Measurements from ENCODE around the gene HSD17B12. TPM values are rescaled to one million over a fixed set of nuclear protein-coding genes. Genes with fewer than 3 reads are reported as not detected.

HSD17B12 gene
- polyA plus RNA-seq, 4 donors = 20.5 to 89.4 (median 45.9) TPM

- Histone ChIP-seq H3K27ac (ENCODE audit: low read depth in 1 of 3, low read length in 2 of 3) (no peak overlapping the region), H3K36me3 (ENCODE audit: control insufficient read depth in 3 of 3, insufficient read depth in 2 of 3, low read depth in 1 of 3, low read length in 3 of 3) (peaks cover 0 to 4% (median 2%) of the 10 kb centered on the region in 3 donors), H3K4me3 (ENCODE audit: low read depth in 1 of 3, low read length in 3 of 3) (no peak overlapping the region), H3K9me3 (ENCODE audit: control insufficient read depth in 2 of 2, insufficient read depth in 1 of 2, low read depth in 1 of 2, low read length in 1 of 2) (no peaks in the 10 kb centered on the region), H3K27me3 (ENCODE audit: control insufficient read depth in 3 of 3, insufficient read depth in 3 of 3, low read length in 3 of 3) (no peaks in the 10 kb centered on the region), H3K4me1 (ENCODE audit: control insufficient read depth in 3 of 3, insufficient read depth in 2 of 3, low read depth in 1 of 3, low read length in 2 of 3) (no peaks in the 10 kb centered on the region)
- no peak for FAIRE-seq
- peak; percentile 13 to 35 for DNase-seq
- 59 to 74% (median 64%) methylated on average over 5 of the region's 5 CpGs for WGBS, 3 donors
These were observed 144.8 kb downstream of the HSD17B12 start for GRCh38 chr11:43825217-43825816.

- DNase-seq = peak in 1 of 2 donors; percentile 2
- WGBS, 3 donors = 63 to 69% (median 68%) methylated on average over 5 of the region's 5 CpGs
- H3K36me3 ChIP-seq (ENCODE audit: control insufficient read depth in 3 of 3, insufficient read depth in 2 of 3, low read depth in 1 of 3, low read length in 3 of 3) = peaks cover 0 to 3% (median 2%) of the 10 kb centered on the region in 3 donors
- no peak overlapping the region for H3K27ac ChIP-seq (ENCODE audit: low read depth in 1 of 3, low read length in 2 of 3)
- H3K4me1 ChIP-seq (ENCODE audit: control insufficient read depth in 3 of 3, insufficient read depth in 2 of 3, low read depth in 1 of 3, low read length in 2 of 3) = peaks cover 0 to 2% (median 0%) of the 10 kb centered on the region in 3 donors
- no peaks in the 10 kb centered on the region for H3K9me3 ChIP-seq (ENCODE audit: control insufficient read depth in 2 of 2, insufficient read depth in 1 of 2, low read depth in 1 of 2, low read length in 1 of 2)
- no peak for FAIRE-seq
- no peak overlapping the region for H3K4me3 ChIP-seq (ENCODE audit: low read depth in 1 of 3, low read length in 3 of 3)
- no peaks in the 10 kb centered on the region for H3K27me3 ChIP-seq (ENCODE audit: control insufficient read depth in 3 of 3, insufficient read depth in 3 of 3, low read length in 3 of 3)
These were observed 150.4 kb downstream of the HSD17B12 start for GRCh38 chr11:43830928-43831440.

- Histone ChIP-seq H3K4me1 (ENCODE audit: control insufficient read depth in 3 of 3, insufficient read depth in 2 of 3, low read depth in 1 of 3, low read length in 2 of 3) (peaks cover 0 to 2% (median 0%) of the 10 kb centered on the region in 3 donors), H3K4me3 (ENCODE audit: low read depth in 1 of 3, low read length in 3 of 3) (no peak overlapping the region), H3K27ac (ENCODE audit: low read depth in 1 of 3, low read length in 2 of 3) (no peak overlapping the region), H3K9me3 (ENCODE audit: control insufficient read depth in 2 of 2, insufficient read depth in 1 of 2, low read depth in 1 of 2, low read length in 1 of 2) (no peaks in the 10 kb centered on the region), H3K27me3 (ENCODE audit: control insufficient read depth in 3 of 3, insufficient read depth in 3 of 3, low read length in 3 of 3) (no peaks in the 10 kb centered on the region), H3K36me3 (ENCODE audit: control insufficient read depth in 3 of 3, insufficient read depth in 2 of 3, low read depth in 1 of 3, low read length in 3 of 3) (peaks cover 0 to 3% (median 2%) of the 10 kb centered on the region in 3 donors)
- WGBS, 3 donors = 97 to 98% (median 97%) methylated on average over 4 of the region's 4 CpGs
- FAIRE-seq = no peak
- DNase-seq = no peak
These were observed 152.0 kb downstream of the HSD17B12 start for GRCh38 chr11:43832536-43832935.

GRCh38 chr11:43833657-43834073 lies 153.1 kb downstream of the HSD17B12 start:
- no peak overlapping the region for H3K4me3 ChIP-seq (ENCODE audit: low read depth in 1 of 3, low read length in 3 of 3)
- H3K27me3 ChIP-seq (ENCODE audit: control insufficient read depth in 3 of 3, insufficient read depth in 3 of 3, low read length in 3 of 3) = no peaks in the 10 kb centered on the region
- 60 to 93% (median 86%) methylated on average over 1 of the region's 1 CpG for WGBS, 3 donors
- H3K9me3 ChIP-seq (ENCODE audit: control insufficient read depth in 2 of 2, insufficient read depth in 1 of 2, low read depth in 1 of 2, low read length in 1 of 2) = no peaks in the 10 kb centered on the region
- peak overlapping the region in 1 of 3 donors; percentile 29 for H3K27ac ChIP-seq (ENCODE audit: low read depth in 1 of 3, low read length in 2 of 3)
- FAIRE-seq (no peak), DNase-seq (peak in 1 of 2 donors; percentile 41)
- H3K4me1 ChIP-seq (ENCODE audit: control insufficient read depth in 3 of 3, insufficient read depth in 2 of 3, low read depth in 1 of 3, low read length in 2 of 3) = peaks cover 0 to 2% (median 0%) of the 10 kb centered on the region in 3 donors
- H3K36me3 ChIP-seq (ENCODE audit: control insufficient read depth in 3 of 3, insufficient read depth in 2 of 3, low read depth in 1 of 3, low read length in 3 of 3) = peaks cover 0 to 3% (median 2%) of the 10 kb centered on the region in 3 donors

- peaks cover 0 to 2% (median 0%) of the 10 kb centered on the region in 3 donors for H3K4me1 ChIP-seq (ENCODE audit: control insufficient read depth in 3 of 3, insufficient read depth in 2 of 3, low read depth in 1 of 3, low read length in 2 of 3)
- no peak overlapping the region for H3K4me3 ChIP-seq (ENCODE audit: low read depth in 1 of 3, low read length in 3 of 3)
- H3K36me3 ChIP-seq (ENCODE audit: control insufficient read depth in 3 of 3, insufficient read depth in 2 of 3, low read depth in 1 of 3, low read length in 3 of 3) = peaks cover 0 to 3% (median 2%) of the 10 kb centered on the region in 3 donors
- peak overlapping the region in 1 of 3 donors; percentile 15 for H3K27ac ChIP-seq (ENCODE audit: low read depth in 1 of 3, low read length in 2 of 3)
- 89 to 96% (median 93%) methylated on average over 2 of the region's 2 CpGs for WGBS, 3 donors
- no peak for DNase-seq
- FAIRE-seq = no peak
- no peaks in the 10 kb centered on the region for H3K27me3 ChIP-seq (ENCODE audit: control insufficient read depth in 3 of 3, insufficient read depth in 3 of 3, low read length in 3 of 3)
- H3K9me3 ChIP-seq (ENCODE audit: control insufficient read depth in 2 of 2, insufficient read depth in 1 of 2, low read depth in 1 of 2, low read length in 1 of 2) = no peaks in the 10 kb centered on the region
These were observed 153.7 kb downstream of the HSD17B12 start for GRCh38 chr11:43834286-43834685.

- WGBS, 3 donors = 74 to 88% (median 88%) methylated on average over 7 of the region's 7 CpGs
- H3K27me3 ChIP-seq (ENCODE audit: control insufficient read depth in 3 of 3, insufficient read depth in 3 of 3, low read length in 3 of 3) = no peaks in the 10 kb centered on the region
- H3K4me1 ChIP-seq (ENCODE audit: control insufficient read depth in 3 of 3, insufficient read depth in 2 of 3, low read depth in 1 of 3, low read length in 2 of 3) = peaks cover 0 to 2% (median 0%) of the 10 kb centered on the region in 3 donors
- DNase-seq (peak in 1 of 2 donors; percentile 19), FAIRE-seq (no peak)
- H3K9me3 ChIP-seq (ENCODE audit: control insufficient read depth in 2 of 2, insufficient read depth in 1 of 2, low read depth in 1 of 2, low read length in 1 of 2) = no peaks in the 10 kb centered on the region
- peak overlapping the region in 1 of 3 donors; percentile 13 for H3K27ac ChIP-seq (ENCODE audit: low read depth in 1 of 3, low read length in 2 of 3)
- H3K4me3 ChIP-seq (ENCODE audit: low read depth in 1 of 3, low read length in 3 of 3) = no peak overlapping the region
- H3K36me3 ChIP-seq (ENCODE audit: control insufficient read depth in 3 of 3, insufficient read depth in 2 of 3, low read depth in 1 of 3, low read length in 3 of 3) = peaks cover 0 to 5% (median 2%) of the 10 kb centered on the region in 3 donors
These were observed 154.6 kb downstream of the HSD17B12 start for GRCh38 chr11:43835104-43835503.

GRCh38 chr11:43837879-43838278 lies 157.3 kb downstream of the HSD17B12 start:
- H3K4me3 ChIP-seq (ENCODE audit: low read depth in 1 of 3, low read length in 3 of 3) = no peak overlapping the region
- WGBS, 3 donors = 75 to 85% (median 80%) methylated on average over 4 of the region's 4 CpGs
- DNase-seq (no peak), FAIRE-seq (no peak)
- H3K27me3 ChIP-seq (ENCODE audit: control insufficient read depth in 3 of 3, insufficient read depth in 3 of 3, low read length in 3 of 3) = no peaks in the 10 kb centered on the region
- no peaks in the 10 kb centered on the region for H3K9me3 ChIP-seq (ENCODE audit: control insufficient read depth in 2 of 2, insufficient read depth in 1 of 2, low read depth in 1 of 2, low read length in 1 of 2)
- peaks cover 0 to 2% (median 0%) of the 10 kb centered on the region in 3 donors for H3K4me1 ChIP-seq (ENCODE audit: control insufficient read depth in 3 of 3, insufficient read depth in 2 of 3, low read depth in 1 of 3, low read length in 2 of 3)
- no peak overlapping the region for H3K27ac ChIP-seq (ENCODE audit: low read depth in 1 of 3, low read length in 2 of 3)
- peaks cover 0 to 4% (median 0%) of the 10 kb centered on the region in 3 donors for H3K36me3 ChIP-seq (ENCODE audit: control insufficient read depth in 3 of 3, insufficient read depth in 2 of 3, low read depth in 1 of 3, low read length in 3 of 3)

- H3K4me1 ChIP-seq (ENCODE audit: control insufficient read depth in 3 of 3, insufficient read depth in 2 of 3, low read depth in 1 of 3, low read length in 2 of 3) = no peaks in the 10 kb centered on the region
- no peak overlapping the region for H3K4me3 ChIP-seq (ENCODE audit: low read depth in 1 of 3, low read length in 3 of 3)
- WGBS, 3 donors = 67 to 89% (median 81%) methylated on average over 1 of the region's 1 CpG
- no peaks in the 10 kb centered on the region for H3K27me3 ChIP-seq (ENCODE audit: control insufficient read depth in 3 of 3, insufficient read depth in 3 of 3, low read length in 3 of 3)
- no peak overlapping the region for H3K27ac ChIP-seq (ENCODE audit: low read depth in 1 of 3, low read length in 2 of 3)
- H3K36me3 ChIP-seq (ENCODE audit: control insufficient read depth in 3 of 3, insufficient read depth in 2 of 3, low read depth in 1 of 3, low read length in 3 of 3) = peaks cover 0 to 7% (median 4%) of the 10 kb centered on the region in 3 donors
- DNase-seq = no peak
- FAIRE-seq = no peak
- no peaks in the 10 kb centered on the region for H3K9me3 ChIP-seq (ENCODE audit: control insufficient read depth in 2 of 2, insufficient read depth in 1 of 2, low read depth in 1 of 2, low read length in 1 of 2)
These were observed 161.5 kb downstream of the HSD17B12 start for GRCh38 chr11:43842021-43842420.

Measured in small intestine (tissue), 7 donors.